Measurements from ENCODE around the gene SCAMP4. TPM values are rescaled to one million over a fixed set of nuclear protein-coding genes. Genes with fewer than 3 reads are reported as not detected.
A peak's percentile ranks its signal among the peaks of the same experiment; 100 is the strongest.

The SCAMP4 gene
- total and polyA plus RNA-seq, 9 of the 15 experiments (the other 6 are each of a cell fraction or from before 2014, with no cell fraction given): 0.81 to 45.9 (median 12.8) TPM

- TF ChIP-seq ZBTB43 (CRISPR knock-in tag; IDR thresholded peaks at IDR 0.05) (no peak), ETS2 (tag; IDR thresholded peaks at IDR 0.05; ENCODE audit: borderline replicate concordance, poor library complexity, severe bottlenecking) (no peak), MLLT1 (IDR thresholded peaks at IDR 0.05) (no peak; a peak in 1 of 4 replicates), HSF4 (CRISPR knock-in tag; IDR thresholded peaks at IDR 0.05; ENCODE audit: borderline replicate concordance) (no peak), SNAPC5 (CRISPR knock-in tag; IDR thresholded peaks at IDR 0.05) (no peak), AFF1 (IDR thresholded peaks at IDR 0.05; ENCODE audit: low read depth in 1 of 2, partially characterized antibody in 2 of 2) (no peak), COPS2 (conservative IDR thresholded peaks at IDR 0.05) (no peak), PHF8 (IDR thresholded peaks at IDR 0.05; ENCODE audit: borderline replicate concordance, low read length) (peak; percentile 83; the same call in 1 of the 2 replicates), SMAD1 (IDR thresholded peaks at IDR 0.05; ENCODE audit: low read depth, low read length, partially characterized antibody) (peak; percentile 40), NR4A1 (CRISPR knock-in tag; IDR thresholded peaks at IDR 0.05) (no peak; the same call in 1 of the 2 replicates), NR4A1 (tag; IDR thresholded peaks at IDR 0.05) (no peak), CREB3 (tag; conservative IDR thresholded peaks at IDR 0.05; ENCODE audit: low read depth) (no peak), MNT (conservative IDR thresholded peaks at IDR 0.05) (peak; percentile 94 to 97), ZNF197 (CRISPR knock-in tag; IDR thresholded peaks at IDR 0.05; ENCODE audit: low read depth) (no peak), MTA1 (IDR thresholded peaks at IDR 0.05; ENCODE audit: borderline replicate concordance) (no peak), XRCC5 (IDR thresholded peaks at IDR 0.05; ENCODE audit: low read depth, low read length) (peak; percentile 67)
Measured at GRCh38 chr19:1875646-1876495, 29.3 kb upstream of the SCAMP4 start (continued).

Data from K562 (cell line).